Keratinocyte (primary cell): Measurements from ENCODE around the gene HDAC7. TPM values are rescaled to one million over a fixed set of nuclear protein-coding genes. Genes with fewer than 3 reads are reported as not detected.

Source experiments
- DNase-seq: peaks from one replicate; pipeline ENCODE4 v3.0.0-alpha.2; 2011; ENCODE audit warnings: low read depth, missing footprints, low spot score
- FAIRE-seq: peaks from 2 replicates; lab custom pipeline; 2011; peaks lifted over from hg19 to GRCh38; lab: Jason Lieb, UNC
- H2AFZ ChIP-seq: 2 replicates; pipeline ENCODE4 v1.6.0; 2012; ENCODE audit warnings: low read length, control low read depth, inconsistent platforms; ENCODE audit not compliant: control insufficient read depth
- H3K27ac ChIP-seq: 2 replicates; pipeline ENCODE4 v1.5.1; 2011; ENCODE audit warnings: low read length; ENCODE audit not compliant: control insufficient read depth, insufficient read depth
- H3K27me3 ChIP-seq: 3 replicates; pipeline ENCODE4 v1.6.0; 2011; ENCODE audit warnings: low read length; ENCODE audit not compliant: control insufficient read depth, insufficient read depth; ENCODE audit errors: extremely low read depth
- H3K36me3 ChIP-seq, 2 experiments: 2 replicates in 1 of 2; 3 replicates in 1 of 2; pipeline ENCODE4 v1.5.1; 2011; ENCODE audit warnings: low read length in 2 of 2, mild to moderate bottlenecking in 1 of 2; ENCODE audit not compliant: control insufficient read depth in 2 of 2, insufficient read depth in 2 of 2; ENCODE audit errors: extremely low read depth in 1 of 2
- H3K4me1 ChIP-seq: 3 replicates; pipeline ENCODE4 v1.5.1; 2011; ENCODE audit warnings: low read length; ENCODE audit not compliant: control insufficient read depth, insufficient read depth; ENCODE audit errors: extremely low read depth
- H3K4me2 ChIP-seq: 3 replicates; pipeline ENCODE4 v1.6.0; 2011; ENCODE audit warnings: low read depth, low read length; ENCODE audit not compliant: control insufficient read depth, insufficient read depth; ENCODE audit errors: extremely low read depth
- H3K4me3 ChIP-seq, 3 experiments: fragments of 200-600 bp in 1 of 3; sonication (generic) in 1 of 3; 2 replicates in 2 of 3; 3 replicates in 1 of 3; pipeline ENCODE4 v1.5.1; 2011 to 2016; ENCODE audit warnings: low read length in 3 of 3, mild to moderate bottlenecking in 3 of 3, control low read depth in 2 of 3, inconsistent platforms in 1 of 3, low read depth in 1 of 3, mixed read lengths in 1 of 3, mixed run types in 1 of 3, moderate library complexity in 1 of 3; ENCODE audit not compliant: control insufficient read depth in 2 of 3, insufficient read depth in 2 of 3; ENCODE audit errors: extremely low read depth in 1 of 3
- H3K79me2 ChIP-seq: 2 replicates; pipeline ENCODE4 v1.6.0; 2012; ENCODE audit warnings: low read length; ENCODE audit not compliant: control insufficient read depth, insufficient read depth
- H3K9ac ChIP-seq: 3 replicates; pipeline ENCODE4 v1.6.0; 2011; ENCODE audit warnings: low read length; ENCODE audit not compliant: control insufficient read depth, insufficient read depth; ENCODE audit errors: extremely low read depth
- H3K9me1 ChIP-seq: 3 replicates; pipeline ENCODE4 v1.6.0; 2011; ENCODE audit warnings: low read length; ENCODE audit not compliant: control insufficient read depth, insufficient read depth; ENCODE audit errors: extremely low read depth
- H3K9me3 ChIP-seq: 2 replicates; pipeline ENCODE4 v1.5.1; 2012; ENCODE audit warnings: low read depth, low read length; ENCODE audit not compliant: control insufficient read depth
- H4K20me1 ChIP-seq: 3 replicates; pipeline ENCODE4 v1.6.0; 2011; ENCODE audit warnings: low read length; ENCODE audit not compliant: control insufficient read depth, insufficient read depth; ENCODE audit errors: extremely low read depth
- EZH2 ChIP-seq: IDR thresholded peaks from one replicate; pipeline ENCODE4 v1.6.1; 2012; ENCODE audit warnings: inconsistent platforms, mild to moderate bottlenecking, low read length, moderate library complexity
- dilution Hi-C: fragments of 300-500 bp; cut with MboI; formaldehyde crosslinking; loops from one replicate; pipeline ENCODE4 v1.7.0; 2020; ENCODE audit warnings: low sequenced_read_pairs; ENCODE audit not compliant: extremely low pct_ligation_motif_present
- polyA plus RNA-seq, 5 experiments: library from polyadenylated mRNA; depleted of rRNA in 3 of 5; stranded (reverse) in 3 of 5; stranded (forward) in 1 of 5; unstranded in 1 of 5; fragments of >200 nt; gene quantifications; 1 replicate in 1 of 5; 2 replicates in 3 of 5; 3 replicates in 1 of 5; pipeline versions ENCODE4 v1.2.1 to v1.2.3, GENCODE V29; 2011 to 2012; ENCODE audit warnings: missing spikeins in 2 of 5, low read depth in 1 of 5, low replicate concordance in 1 of 5
- TF ChIP-seq, protein P1 (sequence below), 3 experiments: IDR thresholded peaks in 1 of 3; conservative IDR thresholded peaks in 1 of 3; optimal IDR thresholded peaks in 1 of 3; 2 replicates in 2 of 3; 3 replicates in 1 of 3; pipeline versions ENCODE3 to v1.5.1; 2011; ENCODE audit warnings: low read length in 3 of 3, mild to moderate bottlenecking in 3 of 3, moderate library complexity in 2 of 3, control low read depth in 1 of 3, inconsistent platforms in 1 of 3; ENCODE audit not compliant: insufficient read depth in 2 of 3; ENCODE audit errors: extremely low read depth in 1 of 3

The HDAC7 gene
- polyA plus RNA-seq, 1 donor (not counting 4 experiments of a cell fraction or from before 2014, with no cell fraction given): 17.0 TPM

DNA sequence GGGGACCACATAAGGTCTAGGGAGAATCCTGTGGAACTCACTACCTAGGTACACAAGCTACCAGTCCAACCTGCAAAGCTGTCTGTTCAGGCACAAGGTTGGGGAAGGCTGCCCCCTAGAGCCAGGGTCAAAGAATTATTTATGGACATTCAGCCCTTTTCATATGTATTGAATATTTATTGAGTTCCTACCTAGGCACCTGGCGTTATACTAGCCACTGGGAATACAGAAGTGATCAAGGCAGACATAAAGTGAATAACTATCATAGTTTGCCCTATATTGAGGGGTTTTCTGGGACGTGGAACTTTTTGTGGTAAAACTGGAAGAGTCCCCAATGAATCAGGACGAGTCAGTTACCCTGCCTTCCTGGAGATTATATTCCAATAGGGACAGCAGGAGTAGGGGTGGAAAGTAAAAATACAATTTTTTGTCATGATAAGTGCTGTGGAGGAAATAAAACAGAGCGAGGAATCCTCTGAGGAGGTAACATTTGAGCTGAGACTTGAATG, 52.4 kb downstream of the HDAC7 start:
- no peaks in the 10 kb centered on the region for H3K79me2 ChIP-seq
- H3K4me2 ChIP-seq: no peak overlapping the region
- H3K27ac ChIP-seq: no peak overlapping the region
- no peaks in the 10 kb centered on the region for H3K27me3 ChIP-seq
- no peak for TF ChIP-seq EZH2
- TF ChIP-seq, protein P1, sequence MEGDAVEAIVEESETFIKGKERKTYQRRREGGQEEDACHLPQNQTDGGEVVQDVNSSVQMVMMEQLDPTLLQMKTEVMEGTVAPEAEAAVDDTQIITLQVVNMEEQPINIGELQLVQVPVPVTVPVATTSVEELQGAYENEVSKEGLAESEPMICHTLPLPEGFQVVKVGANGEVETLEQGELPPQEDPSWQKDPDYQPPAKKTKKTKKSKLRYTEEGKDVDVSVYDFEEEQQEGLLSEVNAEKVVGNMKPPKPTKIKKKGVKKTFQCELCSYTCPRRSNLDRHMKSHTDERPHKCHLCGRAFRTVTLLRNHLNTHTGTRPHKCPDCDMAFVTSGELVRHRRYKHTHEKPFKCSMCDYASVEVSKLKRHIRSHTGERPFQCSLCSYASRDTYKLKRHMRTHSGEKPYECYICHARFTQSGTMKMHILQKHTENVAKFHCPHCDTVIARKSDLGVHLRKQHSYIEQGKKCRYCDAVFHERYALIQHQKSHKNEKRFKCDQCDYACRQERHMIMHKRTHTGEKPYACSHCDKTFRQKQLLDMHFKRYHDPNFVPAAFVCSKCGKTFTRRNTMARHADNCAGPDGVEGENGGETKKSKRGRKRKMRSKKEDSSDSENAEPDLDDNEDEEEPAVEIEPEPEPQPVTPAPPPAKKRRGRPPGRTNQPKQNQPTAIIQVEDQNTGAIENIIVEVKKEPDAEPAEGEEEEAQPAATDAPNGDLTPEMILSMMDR (optimal IDR thresholded peaks at IDR 0.05 in 1 of 3, IDR thresholded peaks at IDR 0.05 in 1 of 3, conservative IDR thresholded peaks at IDR 0.05 in 1 of 3; ENCODE audit: extremely low read depth in 1 of 3, insufficient read depth in 2 of 3, low read length in 3 of 3): peak; percentile 52 to 85 (median 56)
- dilution Hi-C loops: no loop called here
- H3K9me1 ChIP-seq: no peaks in the 10 kb centered on the region
- no peaks in the 10 kb centered on the region for H3K9me3 ChIP-seq
- FAIRE-seq: peak; percentile 73
- H2AFZ ChIP-seq: no peak overlapping the region
- H3K4me1 ChIP-seq: peaks cover 69% of the 10 kb centered on the region
- no peaks in the 10 kb centered on the region for H3K36me3 ChIP-seq
- H3K9ac ChIP-seq: no peak overlapping the region
- no peak overlapping the region for H3K4me3 ChIP-seq
- no peaks in the 10 kb centered on the region for H4K20me1 ChIP-seq
- DNase-seq: no peak

DNA sequence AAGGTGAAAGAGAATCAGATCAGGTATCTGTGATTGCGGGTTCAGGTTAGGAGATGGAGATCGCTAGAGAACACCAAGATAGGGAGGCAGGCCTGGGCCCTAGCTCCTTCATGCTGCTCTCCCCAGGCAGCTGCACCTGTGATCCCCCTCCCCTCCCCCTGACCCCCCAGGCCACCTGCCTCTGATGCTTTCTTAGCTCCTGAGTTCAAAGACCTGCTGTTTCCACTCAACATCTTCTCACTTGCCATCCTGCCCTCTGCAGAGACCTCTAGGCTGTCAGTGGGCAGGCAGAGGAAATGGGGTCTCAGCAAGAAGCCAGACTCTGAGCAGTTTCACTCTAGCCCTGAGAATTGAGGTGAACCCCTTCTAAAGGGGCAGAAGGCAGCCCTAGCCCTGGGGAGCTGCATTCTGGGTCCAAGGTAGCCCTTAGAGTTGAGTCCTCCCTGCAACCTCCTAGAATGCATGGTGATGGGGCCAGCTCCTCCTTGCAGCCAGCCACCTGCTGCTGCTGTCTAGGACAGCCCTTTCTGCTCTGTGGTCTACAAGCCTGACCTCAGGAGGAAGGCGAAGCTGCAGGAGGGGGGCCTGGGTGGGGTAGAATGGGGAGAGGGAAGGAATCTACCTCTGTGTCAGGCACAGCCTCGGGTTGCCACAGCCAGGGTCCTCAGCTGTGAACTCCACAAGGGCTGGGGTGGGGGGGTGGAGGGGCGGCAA, 53.0 kb downstream of the HDAC7 start:
- Histone ChIP-seq H4K20me1 (no peaks in the 10 kb centered on the region), H3K9me3 (no peaks in the 10 kb centered on the region), H3K4me3 (no peak overlapping the region), H2AFZ (no peak overlapping the region), H3K27me3 (no peaks in the 10 kb centered on the region), H3K36me3 (no peaks in the 10 kb centered on the region), H3K4me1 (peaks cover 69% of the 10 kb centered on the region), H3K9me1 (no peaks in the 10 kb centered on the region), H3K9ac (no peak overlapping the region), H3K79me2 (no peaks in the 10 kb centered on the region), H3K4me2 (no peak overlapping the region), H3K27ac (no peak overlapping the region)
- FAIRE-seq (no peak), DNase-seq (no peak)
- TF ChIP-seq, protein P1 (optimal IDR thresholded peaks at IDR 0.05 in 1 of 3, IDR thresholded peaks at IDR 0.05 in 1 of 3, conservative IDR thresholded peaks at IDR 0.05 in 1 of 3; ENCODE audit: extremely low read depth in 1 of 3, insufficient read depth in 2 of 3, low read length in 3 of 3): no peak
- no peak for TF ChIP-seq EZH2
- dilution Hi-C loops: no loop called here
